GM19463 (cell line): ENCODE results near the gene P2RY13.

ENCODE experiments used
- ATAC-seq: cut with Tn5 transposase; IDR thresholded peaks from one replicate; pipeline ENCODE4 v1.9.1; 2021; ENCODE audit warnings: mild to moderate bottlenecking, moderate library complexity; ENCODE audit not compliant: unreplicated experiment

Gene P2RY13

DNA sequence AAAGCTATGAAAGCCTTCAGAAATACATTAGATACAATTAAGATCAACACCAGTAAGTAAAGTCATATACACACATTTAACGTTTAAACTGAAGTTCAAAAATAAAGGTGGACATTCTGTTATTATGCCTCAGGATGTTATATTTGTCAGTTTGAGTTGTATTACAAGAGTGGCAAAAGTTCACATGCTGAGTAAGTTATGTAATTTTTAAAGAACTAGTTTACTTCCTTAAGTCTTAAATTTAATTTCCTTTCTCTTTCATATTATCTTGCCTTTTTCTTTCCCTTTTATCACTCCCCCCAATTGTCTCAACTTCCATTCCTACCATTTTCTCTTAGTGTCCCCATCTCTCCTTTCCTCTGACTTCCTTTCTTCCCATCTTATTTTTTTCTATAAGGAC is 7.8 kb downstream of the P2RY13 start:
- ATAC-seq, result no peak

GRCh38 chr3:151320131-151320530 is 9.2 kb downstream of the P2RY13 start:
- no peak for ATAC-seq

DNA sequence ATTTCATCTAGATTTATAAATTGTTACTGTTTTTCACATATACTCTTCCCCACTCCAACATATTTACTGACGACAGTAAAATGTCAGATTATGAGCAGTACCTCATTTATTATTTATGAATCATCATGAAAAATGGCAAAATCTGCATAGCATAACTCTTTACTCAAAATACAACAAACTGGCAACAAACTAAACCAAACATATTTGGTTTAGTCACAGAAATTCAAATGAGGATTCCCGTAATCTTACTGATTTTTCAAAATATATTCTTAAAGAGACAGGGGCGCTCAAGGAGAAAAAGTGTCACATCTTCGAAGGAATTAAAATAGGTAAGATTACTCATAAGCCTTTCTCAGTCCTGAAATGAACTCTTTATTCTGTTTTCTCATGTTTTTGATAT is 9.7 kb downstream of the P2RY13 start:
- no peak for ATAC-seq

DNA sequence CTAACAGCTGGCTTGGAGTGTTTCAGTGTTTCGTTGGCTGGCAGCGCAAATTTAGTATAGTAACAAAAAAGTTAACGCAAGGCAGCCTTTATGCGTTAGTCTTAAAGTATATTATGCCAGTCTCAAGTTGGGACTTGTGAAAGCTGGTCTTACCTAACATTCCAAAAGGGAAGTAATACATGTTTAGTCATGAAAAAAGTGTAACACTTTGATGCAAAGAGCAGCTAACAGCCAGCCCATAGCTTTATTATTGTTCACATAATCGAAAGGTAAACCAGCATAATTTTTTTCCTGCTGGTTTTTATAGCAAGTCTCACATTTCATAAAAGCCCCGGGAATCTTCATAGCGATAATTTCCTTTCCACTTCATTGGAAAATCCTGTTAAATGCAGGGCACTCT is 10.4 kb downstream of the P2RY13 start:
- no peak for ATAC-seq

GRCh38 chr3:151318313-151318712 is 11.0 kb downstream of the P2RY13 start:
- ATAC-seq, result no peak

DNA sequence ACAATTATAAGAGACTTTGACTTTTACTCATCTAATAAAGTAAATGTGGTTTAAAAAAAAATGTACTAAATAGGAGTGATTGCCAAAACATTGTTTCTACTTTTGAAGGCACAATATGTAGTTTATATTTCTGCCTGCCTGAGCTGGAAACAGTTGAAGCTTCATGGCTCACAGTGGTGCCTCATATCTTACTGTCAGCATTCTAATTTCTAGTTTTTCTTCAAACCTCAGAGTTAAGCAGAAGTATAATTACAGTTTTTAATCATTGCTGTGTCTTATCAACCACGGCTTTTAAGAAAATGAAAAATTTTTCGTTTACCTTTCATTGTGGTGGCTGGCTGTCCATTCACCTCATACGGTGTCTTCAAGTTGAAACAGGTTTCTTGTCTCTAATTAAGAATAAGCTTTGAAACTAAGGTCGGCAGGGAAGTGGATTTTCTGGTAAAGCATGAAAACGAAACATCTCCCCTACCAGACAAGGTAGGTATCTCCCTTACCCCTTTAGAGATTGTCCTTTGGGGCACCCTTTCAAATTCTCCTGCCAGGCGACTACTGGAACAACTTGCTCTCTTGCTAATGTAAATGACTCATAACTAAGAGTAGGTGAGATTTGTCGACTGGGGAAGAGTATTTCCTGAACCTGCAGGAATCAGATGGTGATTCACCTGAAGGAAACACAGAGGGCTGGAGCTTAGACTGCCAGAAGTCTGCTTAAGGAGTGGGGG is 12.9 kb downstream of the P2RY13 start, which contains the start of gene GPR87:
Gene GPR87, minus strand, starts transcription at position 554 of the 725 bp plus-strand sequence. CDS start 16,720 bp downstream, outside the sequence.
- peak; percentile 75 for ATAC-seq

GRCh38 chr3:151315846-151316245 is 13.5 kb downstream of the P2RY13 start:
- no peak for ATAC-seq

GRCh38 chr3:151315136-151315535 is 14.2 kb downstream of the P2RY13 start:
- ATAC-seq, result no peak

DNA sequence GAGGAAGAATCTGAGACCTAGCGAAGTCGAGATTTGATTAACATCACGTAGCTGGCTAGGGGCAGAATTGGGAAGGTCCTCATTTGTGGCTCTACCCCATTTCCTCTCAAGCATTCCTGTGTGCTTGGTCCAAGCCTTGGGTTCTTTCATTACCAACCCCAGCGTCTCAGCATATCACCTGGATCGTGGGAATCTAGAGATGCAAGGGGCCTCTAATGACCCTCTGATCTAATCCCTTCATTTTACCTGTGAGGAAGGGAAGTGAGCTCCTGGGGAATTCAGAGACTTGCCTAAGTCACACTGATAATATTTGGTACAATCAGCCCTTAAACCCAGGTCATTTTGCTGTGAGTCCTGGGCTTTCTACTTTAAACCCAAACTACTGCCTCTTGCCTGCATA is 14.8 kb downstream of the P2RY13 start:
- no peak for ATAC-seq

GRCh38 chr3:151314137-151314536 is 15.2 kb downstream of the P2RY13 start:
- ATAC-seq, result no peak

DNA sequence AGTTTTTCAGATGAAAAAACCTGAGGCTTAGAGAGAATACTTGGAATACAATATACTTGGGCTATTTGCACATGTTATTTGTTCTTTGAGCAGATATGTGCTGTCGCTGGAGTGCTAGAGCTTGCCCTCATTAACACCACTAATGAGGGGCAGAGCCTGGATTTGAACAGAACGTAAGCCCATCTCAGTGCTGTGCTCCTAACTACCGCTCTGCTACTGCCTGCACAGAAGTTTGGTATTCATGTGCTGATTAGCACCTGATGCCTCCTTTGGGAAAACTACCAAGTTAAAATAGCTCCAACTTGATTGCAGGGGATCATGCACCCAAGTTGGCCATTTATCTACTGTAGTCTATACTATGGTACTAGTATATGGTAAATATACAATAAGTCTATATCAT is 16.4 kb downstream of the P2RY13 start:
- no peak for ATAC-seq

GRCh38 chr3:151309566-151309965 is 19.8 kb downstream of the P2RY13 start:
- ATAC-seq, result no peak

DNA sequence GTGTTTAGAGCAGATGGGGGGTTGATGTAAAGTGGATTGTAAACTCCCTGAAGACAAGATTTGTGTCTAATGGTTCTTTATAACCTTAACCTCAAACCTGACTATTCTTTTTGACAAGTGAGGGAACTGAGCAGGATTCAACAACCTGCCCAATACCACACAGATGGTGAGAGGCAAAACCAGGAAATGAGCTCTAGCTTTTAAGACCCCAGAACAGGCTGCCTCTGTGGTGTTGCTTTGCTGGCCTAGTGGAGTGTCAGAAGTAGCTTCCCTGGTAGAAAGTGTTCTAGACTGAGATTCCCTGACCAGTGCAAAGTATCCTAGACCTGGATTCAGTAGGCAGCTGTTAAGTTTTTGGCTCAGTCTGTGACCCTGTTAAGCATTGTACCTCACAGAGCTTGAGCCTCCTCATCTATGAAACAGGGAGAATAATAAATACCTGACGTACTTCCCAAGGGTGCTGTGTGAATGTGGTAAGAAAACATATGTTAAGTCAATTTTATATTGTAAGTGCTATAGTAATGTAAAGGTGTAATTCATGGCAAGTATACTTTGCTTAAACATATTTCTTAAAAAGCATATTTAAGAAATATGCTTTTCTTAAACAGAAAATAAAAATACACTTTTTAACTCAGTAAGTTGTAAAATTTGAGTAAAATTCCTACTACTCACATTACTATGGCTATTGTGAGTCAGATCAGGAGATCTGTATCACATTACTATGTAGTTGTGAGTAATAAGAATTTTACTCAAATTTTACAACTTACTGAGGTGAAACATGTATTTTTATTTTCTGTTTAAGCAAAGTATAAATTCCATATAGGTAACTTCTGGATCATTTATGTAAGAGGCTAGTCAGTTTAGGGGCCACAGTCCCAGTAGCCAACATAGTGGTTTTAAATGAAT is 21.5 kb downstream of the P2RY13 start:
- no peak for ATAC-seq

DNA sequence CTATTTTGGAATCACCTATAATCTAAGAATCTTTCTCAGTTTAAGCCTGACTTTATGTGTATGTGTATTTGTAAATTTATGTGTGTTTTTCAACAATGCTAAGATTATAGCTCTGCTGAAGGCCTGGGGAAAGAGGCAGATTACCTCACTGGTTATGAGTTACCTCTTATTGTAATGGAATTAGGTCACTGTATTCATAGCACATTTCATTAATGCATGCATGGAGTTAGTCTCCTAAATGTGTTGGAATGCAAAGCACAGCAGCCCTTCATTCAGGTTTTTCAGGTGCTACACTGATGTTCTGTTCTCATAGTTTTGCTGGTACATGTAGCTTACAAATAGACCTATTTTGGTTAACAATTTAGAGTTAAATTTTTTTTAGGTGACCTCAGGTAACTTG is 22.2 kb downstream of the P2RY13 start:
- ATAC-seq, result no peak

GRCh38 chr3:151306168-151306810 is 23.1 kb downstream of the P2RY13 start:
- no peak for ATAC-seq

DNA sequence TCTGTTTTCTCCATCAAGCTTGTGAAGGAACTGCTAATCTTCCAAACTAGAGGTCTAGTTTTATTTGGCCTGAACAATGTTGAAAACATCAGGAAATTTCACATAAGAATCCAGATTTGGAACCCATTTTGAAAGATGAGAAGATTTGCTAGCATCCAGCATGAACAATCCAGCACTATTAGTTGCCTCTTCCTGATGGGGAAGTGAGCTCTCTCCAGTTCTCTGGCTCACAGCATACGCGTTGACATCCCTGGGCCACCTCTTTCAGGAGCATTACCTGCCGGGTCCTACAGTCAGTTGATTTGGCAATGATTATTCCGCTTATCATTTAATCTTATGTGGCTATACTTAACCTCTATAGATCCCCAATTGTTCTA is 23.6 kb downstream of the P2RY13 start:
- no peak for ATAC-seq

GRCh38 chr3:151305060-151305774 is 24.1 kb downstream of the P2RY13 start:
- no peak for ATAC-seq

DNA sequence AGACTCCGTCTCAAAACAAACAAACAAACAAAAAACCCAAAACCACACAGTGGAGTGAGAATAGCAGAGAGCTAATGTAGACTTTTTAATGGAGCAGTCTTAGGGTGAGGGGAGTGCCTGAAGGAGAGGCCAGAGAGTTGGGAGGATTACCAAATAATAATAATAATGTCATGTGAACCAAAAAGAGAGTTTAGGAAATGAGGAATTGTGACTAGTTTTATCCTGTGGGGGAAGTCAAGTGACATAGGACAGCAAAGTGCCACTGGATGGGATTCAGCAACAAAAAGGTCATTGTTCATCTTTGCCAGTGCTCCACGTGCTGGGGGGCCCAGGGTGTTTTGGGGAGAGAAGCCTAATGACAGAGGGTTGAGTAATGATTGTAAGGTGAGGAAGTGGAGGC is 25.6 kb downstream of the P2RY13 start:
- ATAC-seq, result no peak

- ATAC-seq, result no peak
These were observed 27.6 kb downstream of the P2RY13 start for GRCh38 chr3:151301787-151302186.

GRCh38 chr3:151300539-151300938 is 28.8 kb downstream of the P2RY13 start:
- ATAC-seq, result no peak

GRCh38 chr3:151299006-151299405 is 30.3 kb downstream of the P2RY13 start:
- no peak for ATAC-seq
